NCI-H774 (cell line): Measurements from ENCODE around the gene SPTBN5.

Experiments used
- DNase-seq: peaks from one replicate; lab custom pipeline; 2025; lab: John Stamatoyannopoulos, UW

The SPTBN5 gene

GRCh38 chr15:41893422-41894250 is at the start of gene SPTBN5:
SPTBN5 (minus strand) TSS chr15:41894053; CDS start chr15:41893497, 556 bp downstream.
- no peak for DNase-seq

GRCh38 chr15:41942886-41943285 is 49.0 kb upstream of the SPTBN5 start:
- DNase-seq, result no peak

- no peak for DNase-seq
Measured at GRCh38 chr15:41941644-41942415, 48.0 kb upstream of the SPTBN5 start.

GRCh38 chr15:41940441-41940857 is 46.6 kb upstream of the SPTBN5 start:
- DNase-seq, result no peak

- DNase-seq, result no peak
Measured at GRCh38 chr15:41939986-41940385, 46.1 kb upstream of the SPTBN5 start.

- DNase-seq, result no peak
Measured at GRCh38 chr15:41937568-41937923, 43.7 kb upstream of the SPTBN5 start.

- DNase-seq, result no peak
Measured at GRCh38 chr15:41936649-41937567, 43.1 kb upstream of the SPTBN5 start.

GRCh38 chr15:41936155-41936554 is 42.3 kb upstream of the SPTBN5 start:
- no peak for DNase-seq

GRCh38 chr15:41935566-41936020 is 41.7 kb upstream of the SPTBN5 start:
- DNase-seq, result no peak

- no peak for DNase-seq
Measured at GRCh38 chr15:41934843-41935242, 41.0 kb upstream of the SPTBN5 start.

- no peak for DNase-seq
Measured at GRCh38 chr15:41933771-41934170, 39.9 kb upstream of the SPTBN5 start.

GRCh38 chr15:41933326-41933725 is 39.5 kb upstream of the SPTBN5 start:
- DNase-seq, result no peak

- no peak for DNase-seq
Measured at GRCh38 chr15:41932511-41933289, 38.8 kb upstream of the SPTBN5 start.

GRCh38 chr15:41932101-41932500 is 38.2 kb upstream of the SPTBN5 start:
- no peak for DNase-seq

GRCh38 chr15:41930867-41931222 is 37.0 kb upstream of the SPTBN5 start:
- DNase-seq, result no peak

- no peak for DNase-seq
Measured at GRCh38 chr15:41930221-41930866, 36.5 kb upstream of the SPTBN5 start.

- no peak for DNase-seq
Measured at GRCh38 chr15:41928637-41929620, 35.1 kb upstream of the SPTBN5 start.

GRCh38 chr15:41928100-41928499 is 34.2 kb upstream of the SPTBN5 start:
- no peak for DNase-seq

GRCh38 chr15:41927536-41927935 is 33.7 kb upstream of the SPTBN5 start:
- DNase-seq, result no peak
